ENCODE data around the gene PSKH1.

PSKH1 gene

GRCh38 chr16:67892899-67893742, at the start of gene PSKH1:
Gene PSKH1, plus strand, starts transcription at chr16:67893254. Its CDS starts 15,496 bp downstream, at chr16:67908750.
- in situ Hi-C loops (cut with HindIII; ENCODE audit: low pct_ligation_motif_present, low pct_unique_long_range_greater_than_20kb, low sequenced_read_pairs) = no loop called here

GRCh38 chr16:67843343-67843765, 49.7 kb upstream of the PSKH1 start:
- DNase-seq = no peak
- in situ Hi-C loops (cut with HindIII; ENCODE audit: low pct_ligation_motif_present, low pct_unique_long_range_greater_than_20kb, low sequenced_read_pairs) = no loop called here

More at GRCh38 chr16:67892899-67893742, at the start of gene PSKH1:
- peak; percentile 97 for DNase-seq

GRCh38 chr16:67844497-67844896, 48.6 kb upstream of the PSKH1 start:
- in situ Hi-C loops (cut with HindIII; ENCODE audit: low pct_ligation_motif_present, low pct_unique_long_range_greater_than_20kb, low sequenced_read_pairs) = no loop called here
- DNase-seq = peak; percentile 16

- in situ Hi-C loops (cut with HindIII; ENCODE audit: low pct_ligation_motif_present, low pct_unique_long_range_greater_than_20kb, low sequenced_read_pairs) = no loop called here
- DNase-seq = no peak
Observed at GRCh38 chr16:67845291-67846062, 47.6 kb upstream of the PSKH1 start.

- DNase-seq = peak; percentile 9
- in situ Hi-C loops (cut with HindIII; ENCODE audit: low pct_ligation_motif_present, low pct_unique_long_range_greater_than_20kb, low sequenced_read_pairs) = no loop called here
Observed at GRCh38 chr16:67846063-67846319, 47.1 kb upstream of the PSKH1 start.

- DNase-seq = peak; percentile 97
- in situ Hi-C loops (cut with HindIII; ENCODE audit: low pct_ligation_motif_present, low pct_unique_long_range_greater_than_20kb, low sequenced_read_pairs) = no loop called here
Observed at GRCh38 chr16:67846320-67847063, 46.6 kb upstream of the PSKH1 start, which contains the start of gene NUTF2. Gene NUTF2, plus strand, starts transcription at chr16:67846933. Its CDS starts 18,198 bp downstream, at chr16:67865131.

GRCh38 chr16:67847064-67847861, 45.8 kb upstream of the PSKH1 start, which contains the start of gene CENPT:
Gene CENPT, minus strand, starts transcription at chr16:67847693. Its CDS starts 13,834 bp downstream, at chr16:67833859.
- peak; percentile 75 for DNase-seq

GRCh38 chr16:67848118-67848517, 44.9 kb upstream of the PSKH1 start:
- DNase-seq = no peak
- in situ Hi-C loops (cut with HindIII; ENCODE audit: low pct_ligation_motif_present, low pct_unique_long_range_greater_than_20kb, low sequenced_read_pairs) = no loop called here

More at GRCh38 chr16:67847064-67847861, 45.8 kb upstream of the PSKH1 start, which contains the start of gene CENPT:
- in situ Hi-C loops (cut with HindIII; ENCODE audit: low pct_ligation_motif_present, low pct_unique_long_range_greater_than_20kb, low sequenced_read_pairs) = no loop called here

- in situ Hi-C loops (cut with HindIII; ENCODE audit: low pct_ligation_motif_present, low pct_unique_long_range_greater_than_20kb, low sequenced_read_pairs) = no loop called here
- no peak for DNase-seq
Observed at GRCh38 chr16:67853670-67854069, 39.4 kb upstream of the PSKH1 start.

GRCh38 chr16:67855789-67856188, 37.3 kb upstream of the PSKH1 start:
- in situ Hi-C loops (cut with HindIII; ENCODE audit: low pct_ligation_motif_present, low pct_unique_long_range_greater_than_20kb, low sequenced_read_pairs) = no loop called here
- no peak for DNase-seq

- in situ Hi-C loops (cut with HindIII; ENCODE audit: low pct_ligation_motif_present, low pct_unique_long_range_greater_than_20kb, low sequenced_read_pairs) = no loop called here
- no peak for DNase-seq
Observed at GRCh38 chr16:67856927-67857546, 36.0 kb upstream of the PSKH1 start.

- peak; percentile 93 for DNase-seq
- in situ Hi-C loops (cut with HindIII; ENCODE audit: low pct_ligation_motif_present, low pct_unique_long_range_greater_than_20kb, low sequenced_read_pairs) = no loop called here
Observed at GRCh38 chr16:67857547-67858233, 35.4 kb upstream of the PSKH1 start.

- in situ Hi-C loops (cut with HindIII; ENCODE audit: low pct_ligation_motif_present, low pct_unique_long_range_greater_than_20kb, low sequenced_read_pairs) = no loop called here
Observed at GRCh38 chr16:67858500-67858899, 34.6 kb upstream of the PSKH1 start.

GRCh38 chr16:67860589-67861398, 32.3 kb upstream of the PSKH1 start:
- in situ Hi-C loops (cut with HindIII; ENCODE audit: low pct_ligation_motif_present, low pct_unique_long_range_greater_than_20kb, low sequenced_read_pairs) = no loop called here
- no peak for DNase-seq

More at GRCh38 chr16:67858500-67858899, 34.6 kb upstream of the PSKH1 start:
- DNase-seq = no peak

- in situ Hi-C loops (cut with HindIII; ENCODE audit: low pct_ligation_motif_present, low pct_unique_long_range_greater_than_20kb, low sequenced_read_pairs) = no loop called here
- DNase-seq = no peak
Observed at GRCh38 chr16:67861877-67862276, 31.2 kb upstream of the PSKH1 start.

Measured in ACHN (cell line).